ENCODE data around the gene SSBP4. TPM values are rescaled to one million over a fixed set of nuclear protein-coding genes. Genes with fewer than 3 reads are reported as not detected.

Gene SSBP4
- total and polyA plus RNA-seq, 9 of the 15 experiments (the other 6 are each of a cell fraction or from before 2014, with no cell fraction given), result 1.1 to 189 (median 39.0) TPM

DNA sequence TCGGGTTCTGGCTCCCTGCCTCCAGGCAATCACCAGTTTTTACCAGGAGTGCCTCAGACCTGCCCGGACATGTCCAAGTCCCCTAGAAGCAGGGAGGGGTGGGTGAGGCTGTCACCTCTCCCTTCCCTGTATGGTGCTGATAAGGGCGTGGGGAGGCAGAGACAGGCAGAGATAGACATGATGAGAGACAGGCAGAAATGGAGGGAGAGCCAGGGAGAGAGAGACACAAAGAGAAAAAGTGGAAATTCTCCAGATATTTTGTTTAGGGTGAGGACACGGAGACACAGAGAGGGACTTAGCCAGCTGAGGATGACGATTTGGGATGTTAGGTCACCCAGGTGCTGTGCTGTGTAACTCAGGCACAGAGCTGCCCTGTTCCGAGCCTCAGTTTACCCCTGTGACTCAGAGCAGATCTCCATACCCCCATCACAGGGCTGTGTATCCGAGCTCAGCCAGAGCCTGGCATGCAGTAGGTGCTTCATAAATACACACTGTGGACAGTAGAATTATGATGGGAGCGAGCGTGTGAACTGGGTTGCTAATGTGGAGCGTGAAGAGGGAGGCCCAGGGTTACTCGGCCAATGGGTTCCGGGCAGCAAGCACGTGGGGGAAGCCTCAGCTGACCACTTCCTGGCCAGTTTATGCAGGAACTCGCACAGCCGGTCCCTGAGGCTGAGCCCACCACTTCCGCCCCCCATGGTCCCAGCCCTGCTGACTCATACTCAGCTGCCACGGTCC, 45.1 kb upstream of the SSBP4 start (continued):
- TF ChIP-seq, protein P1, sequence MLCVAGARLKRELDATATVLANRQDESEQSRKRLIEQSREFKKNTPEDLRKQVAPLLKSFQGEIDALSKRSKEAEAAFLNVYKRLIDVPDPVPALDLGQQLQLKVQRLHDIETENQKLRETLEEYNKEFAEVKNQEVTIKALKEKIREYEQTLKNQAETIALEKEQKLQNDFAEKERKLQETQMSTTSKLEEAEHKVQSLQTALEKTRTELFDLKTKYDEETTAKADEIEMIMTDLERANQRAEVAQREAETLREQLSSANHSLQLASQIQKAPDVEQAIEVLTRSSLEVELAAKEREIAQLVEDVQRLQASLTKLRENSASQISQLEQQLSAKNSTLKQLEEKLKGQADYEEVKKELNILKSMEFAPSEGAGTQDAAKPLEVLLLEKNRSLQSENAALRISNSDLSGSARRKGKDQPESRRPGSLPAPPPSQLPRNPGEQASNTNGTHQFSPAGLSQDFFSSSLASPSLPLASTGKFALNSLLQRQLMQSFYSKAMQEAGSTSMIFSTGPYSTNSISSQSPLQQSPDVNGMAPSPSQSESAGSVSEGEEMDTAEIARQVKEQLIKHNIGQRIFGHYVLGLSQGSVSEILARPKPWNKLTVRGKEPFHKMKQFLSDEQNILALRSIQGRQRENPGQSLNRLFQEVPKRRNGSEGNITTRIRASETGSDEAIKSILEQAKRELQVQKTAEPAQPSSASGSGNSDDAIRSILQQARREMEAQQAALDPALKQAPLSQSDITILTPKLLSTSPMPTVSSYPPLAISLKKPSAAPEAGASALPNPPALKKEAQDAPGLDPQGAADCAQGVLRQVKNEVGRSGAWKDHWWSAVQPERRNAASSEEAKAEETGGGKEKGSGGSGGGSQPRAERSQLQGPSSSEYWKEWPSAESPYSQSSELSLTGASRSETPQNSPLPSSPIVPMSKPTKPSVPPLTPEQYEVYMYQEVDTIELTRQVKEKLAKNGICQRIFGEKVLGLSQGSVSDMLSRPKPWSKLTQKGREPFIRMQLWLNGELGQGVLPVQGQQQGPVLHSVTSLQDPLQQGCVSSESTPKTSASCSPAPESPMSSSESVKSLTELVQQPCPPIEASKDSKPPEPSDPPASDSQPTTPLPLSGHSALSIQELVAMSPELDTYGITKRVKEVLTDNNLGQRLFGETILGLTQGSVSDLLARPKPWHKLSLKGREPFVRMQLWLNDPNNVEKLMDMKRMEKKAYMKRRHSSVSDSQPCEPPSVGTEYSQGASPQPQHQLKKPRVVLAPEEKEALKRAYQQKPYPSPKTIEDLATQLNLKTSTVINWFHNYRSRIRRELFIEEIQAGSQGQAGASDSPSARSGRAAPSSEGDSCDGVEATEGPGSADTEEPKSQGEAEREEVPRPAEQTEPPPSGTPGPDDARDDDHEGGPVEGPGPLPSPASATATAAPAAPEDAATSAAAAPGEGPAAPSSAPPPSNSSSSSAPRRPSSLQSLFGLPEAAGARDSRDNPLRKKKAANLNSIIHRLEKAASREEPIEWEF (CRISPR knock-in tag; IDR thresholded peaks at IDR 0.05), result 0 out of 2 replicates have a peak, but pooled peaks have one; percentile 36
- TF ChIP-seq THRAP3 (IDR thresholded peaks at IDR 0.05; ENCODE audit: borderline replicate concordance) (0 out of 2 replicates have a peak, but pooled peaks have one; percentile 34), BACH1 (tag; IDR thresholded peaks at IDR 0.05) (peak; percentile 91; the same call in 1 of the 2 replicates), SREBF2 (CRISPR knock-in tag; IDR thresholded peaks at IDR 0.05) (no peak), ZNF589 (CRISPR knock-in tag; IDR thresholded peaks at IDR 0.05; ENCODE audit: low read depth) (no peak), NR4A1 (CRISPR knock-in tag; IDR thresholded peaks at IDR 0.05) (no peak; the same call in 1 of the 2 replicates), NR4A1 (tag; IDR thresholded peaks at IDR 0.05) (peak; percentile 80), ARID2 (IDR thresholded peaks at IDR 0.05) (no peak), PHF21A (IDR thresholded peaks at IDR 0.05; ENCODE audit: borderline replicate concordance, low read depth) (peak; percentile 84), ZBTB7A (IDR thresholded peaks at IDR 0.05; ENCODE audit: borderline replicate concordance, control insufficient read depth, low read depth, low read length) (peak; percentile 96), CBX5 (IDR thresholded peaks at IDR 0.05; ENCODE audit: borderline replicate concordance, low read depth) (no peak), HSF4 (CRISPR knock-in tag; IDR thresholded peaks at IDR 0.05; ENCODE audit: borderline replicate concordance) (peak; percentile 73), SMAD2 (IDR thresholded peaks at IDR 0.05; ENCODE audit: low read depth, low read length) (no peak), ZNF174 (CRISPR knock-in tag; IDR thresholded peaks at IDR 0.05) (no peak), TRIM24 (IDR thresholded peaks at IDR 0.05) (peak; percentile 58 to 67), PHB2 (IDR thresholded peaks at IDR 0.05; ENCODE audit: low read depth) (peak; percentile 75; the same call in 1 of the 2 replicates)
- TF ChIP-seq, protein P2, sequence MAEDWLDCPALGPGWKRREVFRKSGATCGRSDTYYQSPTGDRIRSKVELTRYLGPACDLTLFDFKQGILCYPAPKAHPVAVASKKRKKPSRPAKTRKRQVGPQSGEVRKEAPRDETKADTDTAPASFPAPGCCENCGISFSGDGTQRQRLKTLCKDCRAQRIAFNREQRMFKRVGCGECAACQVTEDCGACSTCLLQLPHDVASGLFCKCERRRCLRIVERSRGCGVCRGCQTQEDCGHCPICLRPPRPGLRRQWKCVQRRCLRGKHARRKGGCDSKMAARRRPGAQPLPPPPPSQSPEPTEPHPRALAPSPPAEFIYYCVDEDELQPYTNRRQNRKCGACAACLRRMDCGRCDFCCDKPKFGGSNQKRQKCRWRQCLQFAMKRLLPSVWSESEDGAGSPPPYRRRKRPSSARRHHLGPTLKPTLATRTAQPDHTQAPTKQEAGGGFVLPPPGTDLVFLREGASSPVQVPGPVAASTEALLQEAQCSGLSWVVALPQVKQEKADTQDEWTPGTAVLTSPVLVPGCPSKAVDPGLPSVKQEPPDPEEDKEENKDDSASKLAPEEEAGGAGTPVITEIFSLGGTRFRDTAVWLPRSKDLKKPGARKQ (CRISPR knock-in tag; IDR thresholded peaks at IDR 0.05), result no peak
- TF ChIP-seq, protein P3, sequence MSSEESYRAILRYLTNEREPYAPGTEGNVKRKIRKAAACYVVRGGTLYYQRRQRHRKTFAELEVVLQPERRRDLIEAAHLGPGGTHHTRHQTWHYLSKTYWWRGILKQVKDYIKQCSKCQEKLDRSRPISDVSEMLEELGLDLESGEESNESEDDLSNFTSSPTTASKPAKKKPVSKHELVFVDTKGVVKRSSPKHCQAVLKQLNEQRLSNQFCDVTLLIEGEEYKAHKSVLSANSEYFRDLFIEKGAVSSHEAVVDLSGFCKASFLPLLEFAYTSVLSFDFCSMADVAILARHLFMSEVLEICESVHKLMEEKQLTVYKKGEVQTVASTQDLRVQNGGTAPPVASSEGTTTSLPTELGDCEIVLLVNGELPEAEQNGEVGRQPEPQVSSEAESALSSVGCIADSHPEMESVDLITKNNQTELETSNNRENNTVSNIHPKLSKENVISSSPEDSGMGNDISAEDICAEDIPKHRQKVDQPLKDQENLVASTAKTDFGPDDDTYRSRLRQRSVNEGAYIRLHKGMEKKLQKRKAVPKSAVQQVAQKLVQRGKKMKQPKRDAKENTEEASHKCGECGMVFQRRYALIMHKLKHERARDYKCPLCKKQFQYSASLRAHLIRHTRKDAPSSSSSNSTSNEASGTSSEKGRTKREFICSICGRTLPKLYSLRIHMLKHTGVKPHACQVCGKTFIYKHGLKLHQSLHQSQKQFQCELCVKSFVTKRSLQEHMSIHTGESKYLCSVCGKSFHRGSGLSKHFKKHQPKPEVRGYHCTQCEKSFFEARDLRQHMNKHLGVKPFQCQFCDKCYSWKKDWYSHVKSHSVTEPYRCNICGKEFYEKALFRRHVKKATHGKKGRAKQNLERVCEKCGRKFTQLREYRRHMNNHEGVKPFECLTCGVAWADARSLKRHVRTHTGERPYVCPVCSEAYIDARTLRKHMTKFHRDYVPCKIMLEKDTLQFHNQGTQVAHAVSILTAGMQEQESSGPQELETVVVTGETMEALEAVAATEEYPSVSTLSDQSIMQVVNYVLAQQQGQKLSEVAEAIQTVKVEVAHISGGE (CRISPR knock-in tag; IDR thresholded peaks at IDR 0.05), result peak in 2 of 3 experiments; percentile 83 to 97; a peak in 4 of 6 replicates

Data from K562 (cell line).